DOHH2 (cell line): ENCODE data around the gene SDR42E1.

ENCODE experiments used
- H3F3A ChIP-seq: fragments of 200-600 bp; sonication (generic), shearing (Covaris generic); 2 replicates; pipeline ENCODE4 v1.6.0; 2016; ENCODE audit warnings: antibody characterized with exemption, mild to moderate bottlenecking; ENCODE audit not compliant: control insufficient read depth, insufficient read depth
- H3K27ac ChIP-seq: fragments of 200-600 bp; sonication (generic); 2 replicates; pipeline ENCODE4 v1.5.1; 2014; ENCODE audit warnings: low read depth, mild to moderate bottlenecking, low read length, moderate library complexity
- H3K27me3 ChIP-seq: fragments of 200-600 bp; sonication (generic); 2 replicates; pipeline ENCODE4 v1.6.1; 2014; ENCODE audit warnings: mild to moderate bottlenecking, low read length, mixed read lengths; ENCODE audit not compliant: control insufficient read depth
- H3K36me3 ChIP-seq: fragments of 200-600 bp; sonication (generic); 2 replicates; pipeline ENCODE4 v1.6.1; 2014; ENCODE audit warnings: mild to moderate bottlenecking, low read length, moderate library complexity, mixed read lengths; ENCODE audit not compliant: control insufficient read depth
- H3K4me1 ChIP-seq: fragments of 200-600 bp; sonication (generic); 2 replicates; pipeline ENCODE4 v1.6.1; 2014; ENCODE audit warnings: mild to moderate bottlenecking, low read length, mixed read lengths; ENCODE audit not compliant: control insufficient read depth
- H3K4me2 ChIP-seq: fragments of 200-600 bp; sonication (generic); 2 replicates; pipeline ENCODE4 v1.6.0; 2014; ENCODE audit warnings: mild to moderate bottlenecking, low read length, moderate library complexity
- H3K4me3 ChIP-seq: fragments of 200-600 bp; sonication (generic); 2 replicates; pipeline ENCODE4 v1.5.1; 2014; ENCODE audit warnings: mild to moderate bottlenecking, low read length, mixed read lengths
- H3K79me2 ChIP-seq: fragments of 200-600 bp; sonication (generic); 2 replicates; pipeline ENCODE4 v1.6.1; 2014; ENCODE audit warnings: mild to moderate bottlenecking, low read length, mixed read lengths; ENCODE audit not compliant: control insufficient read depth
- H3K9me2 ChIP-seq: fragments of 200-600 bp; sonication (generic); replicated peaks from 2 replicates; pipeline ENCODE4 v1.6.1; 2014; ENCODE audit warnings: mild to moderate bottlenecking, low read length, mixed read lengths; ENCODE audit not compliant: control insufficient read depth
- H3K9me3 ChIP-seq: fragments of 200-600 bp; sonication (generic); 2 replicates; pipeline ENCODE4 v1.6.1; 2014; ENCODE audit warnings: antibody characterized with exemption, low read length, mixed read lengths; ENCODE audit not compliant: control insufficient read depth, insufficient read depth
- H4K20me1 ChIP-seq: fragments of 200-600 bp; sonication (generic); 2 replicates; pipeline ENCODE4 v1.6.0; 2014; ENCODE audit warnings: low read depth, mild to moderate bottlenecking, antibody characterized with exemption, low read length, moderate library complexity; ENCODE audit not compliant: control insufficient read depth, insufficient read depth
- EZH2phosphoT487 ChIP-seq: fragments of 200-600 bp; sonication (generic); IDR thresholded peaks from 2 replicates; pipeline ENCODE4 v1.6.1; 2017; ENCODE audit warnings: borderline replicate concordance, mild to moderate bottlenecking, antibody characterized with exemption, low read length, moderate library complexity, mixed read lengths
- TF ChIP-seq, protein P1 (sequence below): fragments of 200-600 bp; sonication (generic); IDR thresholded peaks from one replicate; pipeline ENCODE4 v1.5.1; 2014; ENCODE audit warnings: antibody characterized with exemption, mild to moderate bottlenecking, low read depth, low read length; ENCODE audit not compliant: poor library complexity, severe bottlenecking

The SDR42E1 gene

GRCh38 chr16:82005027-82005830, 6.0 kb downstream of the SDR42E1 start:
- H3K9me2 ChIP-seq, result no peaks in the 10 kb centered on the region
- H3K4me2 ChIP-seq, result no peak overlapping the region
- H3K36me3 ChIP-seq, result peaks cover 4% of the 10 kb centered on the region; the same call in 1 of the 2 replicates
- H3F3A ChIP-seq, result no peaks in the 10 kb centered on the region
- no peaks in the 10 kb centered on the region; the same call in 1 of the 2 replicates for H3K79me2 ChIP-seq
- no peaks in the 10 kb centered on the region for H4K20me1 ChIP-seq
- no peak overlapping the region for H3K27ac ChIP-seq
- H3K4me1 ChIP-seq, result no peaks in the 10 kb centered on the region; the same call in 1 of the 2 replicates
- H3K4me3 ChIP-seq, result no peak overlapping the region
- TF ChIP-seq, protein P1, sequence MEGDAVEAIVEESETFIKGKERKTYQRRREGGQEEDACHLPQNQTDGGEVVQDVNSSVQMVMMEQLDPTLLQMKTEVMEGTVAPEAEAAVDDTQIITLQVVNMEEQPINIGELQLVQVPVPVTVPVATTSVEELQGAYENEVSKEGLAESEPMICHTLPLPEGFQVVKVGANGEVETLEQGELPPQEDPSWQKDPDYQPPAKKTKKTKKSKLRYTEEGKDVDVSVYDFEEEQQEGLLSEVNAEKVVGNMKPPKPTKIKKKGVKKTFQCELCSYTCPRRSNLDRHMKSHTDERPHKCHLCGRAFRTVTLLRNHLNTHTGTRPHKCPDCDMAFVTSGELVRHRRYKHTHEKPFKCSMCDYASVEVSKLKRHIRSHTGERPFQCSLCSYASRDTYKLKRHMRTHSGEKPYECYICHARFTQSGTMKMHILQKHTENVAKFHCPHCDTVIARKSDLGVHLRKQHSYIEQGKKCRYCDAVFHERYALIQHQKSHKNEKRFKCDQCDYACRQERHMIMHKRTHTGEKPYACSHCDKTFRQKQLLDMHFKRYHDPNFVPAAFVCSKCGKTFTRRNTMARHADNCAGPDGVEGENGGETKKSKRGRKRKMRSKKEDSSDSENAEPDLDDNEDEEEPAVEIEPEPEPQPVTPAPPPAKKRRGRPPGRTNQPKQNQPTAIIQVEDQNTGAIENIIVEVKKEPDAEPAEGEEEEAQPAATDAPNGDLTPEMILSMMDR, result no peak
- no peak for TF ChIP-seq EZH2phosphoT487
- H3K9me3 ChIP-seq, result peaks cover 14% of the 10 kb centered on the region
- H3K27me3 ChIP-seq, result no peaks in the 10 kb centered on the region

DNA sequence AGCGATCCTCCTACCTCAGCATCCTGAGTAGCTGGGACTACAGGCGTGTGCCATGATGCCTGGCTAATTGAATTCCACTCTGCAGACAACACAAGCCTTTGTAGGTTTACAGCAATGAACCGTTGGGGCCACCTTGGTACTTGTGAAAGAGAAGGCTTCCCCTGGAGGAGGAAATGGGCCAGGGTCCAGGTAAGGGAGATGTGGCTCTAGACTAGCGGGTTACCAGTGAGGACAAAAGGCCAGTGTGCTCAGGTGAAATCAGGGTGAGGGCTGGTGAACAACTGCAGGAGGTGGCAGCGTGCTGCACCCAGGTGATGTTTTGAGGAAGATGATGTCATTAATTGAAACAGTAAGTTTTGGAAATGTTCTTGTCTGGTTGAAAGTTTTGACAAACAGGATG, 6.7 kb downstream of the SDR42E1 start:
- Histone ChIP-seq H3K4me2 (no peak overlapping the region), H4K20me1 (no peaks in the 10 kb centered on the region), H3K79me2 (no peaks in the 10 kb centered on the region), H3K9me3 (peaks cover 9% of the 10 kb centered on the region), H3K9me2 (no peaks in the 10 kb centered on the region), H3K4me1 (no peaks in the 10 kb centered on the region), H3F3A (no peaks in the 10 kb centered on the region), H3K36me3 (peaks cover 1% of the 10 kb centered on the region; the same call in 1 of the 2 replicates), H3K4me3 (no peak overlapping the region), H3K27me3 (no peaks in the 10 kb centered on the region), H3K27ac (no peak overlapping the region)
- TF ChIP-seq, protein P1, result no peak

GRCh38 chr16:82002831-82003230, 8.4 kb downstream of the SDR42E1 start:
- H3K4me2 ChIP-seq, result no peak overlapping the region

More at GRCh38 chr16:82002831-82003230, 8.4 kb downstream of the SDR42E1 start:
- Histone ChIP-seq H3K27ac (no peak overlapping the region), H3F3A (no peaks in the 10 kb centered on the region), H3K4me1 (no peaks in the 10 kb centered on the region), H3K27me3 (no peaks in the 10 kb centered on the region), H3K9me3 (no peaks in the 10 kb centered on the region), H3K9me2 (no peaks in the 10 kb centered on the region), H4K20me1 (no peaks in the 10 kb centered on the region), H3K4me3 (no peak overlapping the region), H3K36me3 (peaks cover 8% of the 10 kb centered on the region; the same call in 1 of the 2 replicates), H3K79me2 (no peaks in the 10 kb centered on the region)
- no peak for TF ChIP-seq EZH2phosphoT487
- TF ChIP-seq, protein P1, result no peak
